Endothelial cell of umbilical vein (primary cell): ENCODE measurements around the gene PPP1R12A. TPM values are rescaled to one million over a fixed set of nuclear protein-coding genes. Genes with fewer than 3 reads are reported as not detected.

Source experiments
- BruUV-seq: library from RNA; stranded (reverse); fragments of 400-500 nt; replicated peaks from 2 replicates; lab custom pipeline; 2021; lab: Mats Ljungman, UMichigan
- CTCF ChIA-PET: fragments of 300-600, 350-600 bp; sonication (Branson Sonifier 250); formaldehyde crosslinking; loops from one replicate; lab custom pipeline; 2021; ENCODE audit warnings: antibody characterized with exemption, inconsistent platforms; lab: Charles Lee
- POLR2A ChIA-PET: fragments of 300-600, 350-600 bp; sonication (Branson Sonifier 250); formaldehyde crosslinking; loops from one replicate; lab custom pipeline; 2021; ENCODE audit warnings: antibody characterized with exemption, inconsistent platforms; lab: Charles Lee
- DNase-seq: peaks from one replicate; pipeline ENCODE4 v3.0.0-alpha.2; 2011; ENCODE audit warnings: low read depth, low spot score
- FAIRE-seq: peaks from 2 replicates; lab custom pipeline; 2011; peaks lifted over from hg19 to GRCh38; lab: Jason Lieb, UNC
- H2AFZ ChIP-seq: 2 replicates; pipeline ENCODE4 v1.6.0; 2012; ENCODE audit warnings: low read depth, low read length, control low read depth, inconsistent platforms
- H3K27ac ChIP-seq: 2 replicates; pipeline ENCODE4 v1.5.1; 2011; ENCODE audit warnings: low read depth, mild to moderate bottlenecking, control low read depth, low read length, moderate library complexity; ENCODE audit not compliant: insufficient read depth
- H3K27me3 ChIP-seq, 2 experiments: 2 replicates each; pipeline versions ENCODE4 v1.6.0 to v1.6.1; 2011; ENCODE audit warnings: low read length in 2 of 2, mixed read lengths in 1 of 2; ENCODE audit not compliant: control insufficient read depth in 2 of 2, insufficient read depth in 2 of 2
- H3K36me3 ChIP-seq, 2 experiments: 2 replicates in 1 of 2; 3 replicates in 1 of 2; pipeline ENCODE4 v1.5.1; 2011; ENCODE audit warnings: low read length in 2 of 2, mild to moderate bottlenecking in 1 of 2, moderate library complexity in 1 of 2; ENCODE audit not compliant: control insufficient read depth in 2 of 2, insufficient read depth in 2 of 2; ENCODE audit errors: extremely low read depth in 1 of 2
- H3K4me1 ChIP-seq: 3 replicates; pipeline ENCODE4 v1.5.1; 2011; ENCODE audit warnings: mild to moderate bottlenecking, low read length; ENCODE audit not compliant: control insufficient read depth, insufficient read depth; ENCODE audit errors: extremely low read depth
- H3K4me2 ChIP-seq: 2 replicates; pipeline ENCODE4 v1.6.1; 2011; ENCODE audit warnings: low read length, control low read depth, mixed read lengths; ENCODE audit not compliant: insufficient read depth
- H3K4me3 ChIP-seq, 3 experiments: fragments of 200-600 bp in 1 of 3; sonication (generic), shearing (Covaris generic) in 1 of 3; replicated peaks in 1 of 3; 2 replicates each; pipeline ENCODE4 v1.5.1; 2011 to 2016; ENCODE audit warnings: control low read depth in 3 of 3, low read length in 3 of 3, mild to moderate bottlenecking in 2 of 3, inconsistent platforms in 1 of 3, low read depth in 1 of 3, moderate library complexity in 1 of 3; ENCODE audit not compliant: insufficient read depth in 1 of 3
- H3K79me2 ChIP-seq: 2 replicates; pipeline ENCODE4 v1.6.0; 2012; ENCODE audit warnings: low read length, inconsistent platforms; ENCODE audit not compliant: control insufficient read depth, insufficient read depth
- H3K9ac ChIP-seq: replicated peaks from 2 replicates; pipeline ENCODE3; 2011; ENCODE audit warnings: low read length, control low read depth; ENCODE audit not compliant: insufficient read depth; ENCODE audit errors: extremely low read depth
- H3K9me1 ChIP-seq: replicated peaks from 3 replicates; pipeline ENCODE4 v1.6.0; 2011; ENCODE audit warnings: mild to moderate bottlenecking, low read length; ENCODE audit not compliant: control insufficient read depth, insufficient read depth; ENCODE audit errors: extremely low read depth
- H3K9me3 ChIP-seq: replicated peaks from 2 replicates; pipeline ENCODE4 v1.5.1; 2012; ENCODE audit warnings: low read length, inconsistent platforms; ENCODE audit not compliant: control insufficient read depth, insufficient read depth
- H4K20me1 ChIP-seq: replicated peaks from 2 replicates; pipeline ENCODE3; 2011; ENCODE audit warnings: mild to moderate bottlenecking, low read length; ENCODE audit not compliant: control insufficient read depth, insufficient read depth; ENCODE audit errors: extremely low read depth
- EZH2 ChIP-seq: IDR thresholded peaks from 2 replicates; pipeline ENCODE4 v1.6.1; 2012; ENCODE audit warnings: borderline replicate concordance, low read depth, mild to moderate bottlenecking, moderate library complexity, low read length, inconsistent platforms; ENCODE audit not compliant: severe bottlenecking
- FOS ChIP-seq: IDR thresholded peaks from 2 replicates; pipeline ENCODE4 v1.6.1; 2011; ENCODE audit warnings: mild to moderate bottlenecking, low read length, moderate library complexity, borderline replicate concordance; ENCODE audit not compliant: insufficient read depth
- GATA2 ChIP-seq: IDR thresholded peaks from 2 replicates; pipeline ENCODE4 v1.7.0; 2011; ENCODE audit warnings: low read depth, mild to moderate bottlenecking, moderate library complexity, mixed read lengths, low read length; ENCODE audit not compliant: insufficient read length, insufficient read depth
- JUN ChIP-seq: IDR thresholded peaks from 2 replicates; pipeline ENCODE4 v1.6.1; 2011; ENCODE audit warnings: borderline replicate concordance, low read depth; ENCODE audit not compliant: insufficient read length, insufficient read depth
- MAX ChIP-seq: IDR thresholded peaks from 2 replicates; pipeline ENCODE4 v1.6.1; 2011; ENCODE audit not compliant: insufficient read depth, insufficient read length
- MYC ChIP-seq: IDR thresholded peaks from one replicate; pipeline ENCODE4 v1.6.1; 2011; ENCODE audit warnings: mild to moderate bottlenecking, low read depth, low read length
- POLR2A ChIP-seq: IDR thresholded peaks from 2 replicates; pipeline ENCODE4 v1.6.1; 2012; ENCODE audit warnings: low read depth, mild to moderate bottlenecking, control low read depth, low read length
- POLR2AphosphoS5 ChIP-seq: IDR thresholded peaks from 2 replicates; pipeline ENCODE4 v1.6.1; 2012; ENCODE audit warnings: low read depth, mild to moderate bottlenecking, control low read depth, low read length, moderate library complexity; ENCODE audit not compliant: insufficient read depth
- dilution Hi-C: fragments of 300-500 bp; cut with MboI; formaldehyde crosslinking; loops from one replicate; pipeline ENCODE4 v1.15.0; 2019; ENCODE audit warnings: low sequenced_read_pairs; ENCODE audit not compliant: extremely low pct_ligation_motif_present
- intact Hi-C: fragments of 100-400 bp; cut with micrococcal nuclease; formaldehyde crosslinking; loops from one replicate; pipeline ENCODE4 v1.10.0; 2022
- polyA plus RNA-seq, 4 experiments: library from polyadenylated mRNA; depleted of rRNA in 3 of 4; stranded (reverse) in 3 of 4; unstranded in 1 of 4; fragments of >200 nt; gene quantifications; 2 replicates each; pipeline versions ENCODE4 v1.2.1 to v1.2.3, GENCODE V29; 2011 to 2012; ENCODE audit warnings: missing spikeins in 1 of 4
- total RNA-seq: library from RNA; stranded (reverse); gene quantifications from 2 replicates; pipeline ENCODE4 v1.2.3, GENCODE V29; 2021
- TF ChIP-seq, protein P1 (sequence below), 2 donors: IDR thresholded peaks; 1 replicate in 1 of 2; 2 replicates in 1 of 2; pipeline ENCODE4 v1.5.1; 2011; ENCODE audit warnings: low read length in 2 of 2, mild to moderate bottlenecking in 2 of 2, moderate library complexity in 2 of 2, control low read depth in 1 of 2, inconsistent platforms in 1 of 2, low read depth in 1 of 2; ENCODE audit not compliant: insufficient read depth in 1 of 2; ENCODE audit errors: extremely low read depth in 1 of 2

Gene PPP1R12A
- total and polyA plus RNA-seq, 2 donors (not counting 3 experiments of a cell fraction or from before 2014, with no cell fraction given): 12.9 to 83.9 TPM

DNA sequence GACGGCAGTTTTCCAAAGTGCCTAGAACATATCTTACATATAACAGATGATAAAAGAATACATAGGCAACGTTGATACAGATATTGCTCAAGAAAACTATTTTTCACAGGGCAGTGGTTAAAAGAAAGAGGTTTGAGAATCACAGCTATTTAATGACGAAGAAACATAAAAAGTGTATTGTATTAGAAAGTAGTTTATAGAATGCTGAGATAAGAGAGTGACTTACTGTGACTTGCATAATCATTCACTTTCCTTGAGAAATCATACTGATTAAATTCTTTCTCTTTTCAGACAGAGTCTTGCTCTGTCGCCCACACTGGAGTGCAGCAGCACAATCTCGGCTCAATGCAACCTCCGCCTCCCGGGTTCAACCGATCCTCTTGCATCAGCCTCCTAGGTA is 57.7 kb downstream of the PPP1R12A start:
- no peak for FAIRE-seq
- Histone ChIP-seq H4K20me1 (peaks cover 3% of the 10 kb centered on the region), H3K27ac (no peak overlapping the region), H3K4me3 (no peak overlapping the region), H3K36me3 (no peaks in the 10 kb centered on the region), H3K9ac (no peak overlapping the region), H2AFZ (no peak overlapping the region), H3K27me3 (no peaks in the 10 kb centered on the region), H3K79me2 (peaks cover 79% of the 10 kb centered on the region), H3K9me3 (no peaks in the 10 kb centered on the region), H3K4me2 (no peak overlapping the region), H3K9me1 (no peaks in the 10 kb centered on the region), H3K4me1 (no peaks in the 10 kb centered on the region)
- intact Hi-C loops (no loop called here), dilution Hi-C loops (no loop called here)
- POLR2A ChIA-PET: no interaction called here
- TF ChIP-seq POLR2AphosphoS5 (no peak), MYC (no peak), EZH2 (no peak), MAX (no peak), FOS (no peak), GATA2 (no peak), JUN (no peak), POLR2A (no peak)
- TF ChIP-seq, protein P1, sequence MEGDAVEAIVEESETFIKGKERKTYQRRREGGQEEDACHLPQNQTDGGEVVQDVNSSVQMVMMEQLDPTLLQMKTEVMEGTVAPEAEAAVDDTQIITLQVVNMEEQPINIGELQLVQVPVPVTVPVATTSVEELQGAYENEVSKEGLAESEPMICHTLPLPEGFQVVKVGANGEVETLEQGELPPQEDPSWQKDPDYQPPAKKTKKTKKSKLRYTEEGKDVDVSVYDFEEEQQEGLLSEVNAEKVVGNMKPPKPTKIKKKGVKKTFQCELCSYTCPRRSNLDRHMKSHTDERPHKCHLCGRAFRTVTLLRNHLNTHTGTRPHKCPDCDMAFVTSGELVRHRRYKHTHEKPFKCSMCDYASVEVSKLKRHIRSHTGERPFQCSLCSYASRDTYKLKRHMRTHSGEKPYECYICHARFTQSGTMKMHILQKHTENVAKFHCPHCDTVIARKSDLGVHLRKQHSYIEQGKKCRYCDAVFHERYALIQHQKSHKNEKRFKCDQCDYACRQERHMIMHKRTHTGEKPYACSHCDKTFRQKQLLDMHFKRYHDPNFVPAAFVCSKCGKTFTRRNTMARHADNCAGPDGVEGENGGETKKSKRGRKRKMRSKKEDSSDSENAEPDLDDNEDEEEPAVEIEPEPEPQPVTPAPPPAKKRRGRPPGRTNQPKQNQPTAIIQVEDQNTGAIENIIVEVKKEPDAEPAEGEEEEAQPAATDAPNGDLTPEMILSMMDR (IDR thresholded peaks at IDR 0.05; ENCODE audit: extremely low read depth in 1 of 2, insufficient read depth in 1 of 2, low read depth in 1 of 2, low read length in 2 of 2): no peak
- no peak for DNase-seq
- CTCF ChIA-PET: interaction anchor here (2.5 kb wide), 1 partner anchor 9 kb away, joined by 15 read pairs; no protein-coding TSS in a partner anchor
- no TSS peak for BruUV-seq
